ENCODE results near the gene KAZN.

Gene KAZN

DNA sequence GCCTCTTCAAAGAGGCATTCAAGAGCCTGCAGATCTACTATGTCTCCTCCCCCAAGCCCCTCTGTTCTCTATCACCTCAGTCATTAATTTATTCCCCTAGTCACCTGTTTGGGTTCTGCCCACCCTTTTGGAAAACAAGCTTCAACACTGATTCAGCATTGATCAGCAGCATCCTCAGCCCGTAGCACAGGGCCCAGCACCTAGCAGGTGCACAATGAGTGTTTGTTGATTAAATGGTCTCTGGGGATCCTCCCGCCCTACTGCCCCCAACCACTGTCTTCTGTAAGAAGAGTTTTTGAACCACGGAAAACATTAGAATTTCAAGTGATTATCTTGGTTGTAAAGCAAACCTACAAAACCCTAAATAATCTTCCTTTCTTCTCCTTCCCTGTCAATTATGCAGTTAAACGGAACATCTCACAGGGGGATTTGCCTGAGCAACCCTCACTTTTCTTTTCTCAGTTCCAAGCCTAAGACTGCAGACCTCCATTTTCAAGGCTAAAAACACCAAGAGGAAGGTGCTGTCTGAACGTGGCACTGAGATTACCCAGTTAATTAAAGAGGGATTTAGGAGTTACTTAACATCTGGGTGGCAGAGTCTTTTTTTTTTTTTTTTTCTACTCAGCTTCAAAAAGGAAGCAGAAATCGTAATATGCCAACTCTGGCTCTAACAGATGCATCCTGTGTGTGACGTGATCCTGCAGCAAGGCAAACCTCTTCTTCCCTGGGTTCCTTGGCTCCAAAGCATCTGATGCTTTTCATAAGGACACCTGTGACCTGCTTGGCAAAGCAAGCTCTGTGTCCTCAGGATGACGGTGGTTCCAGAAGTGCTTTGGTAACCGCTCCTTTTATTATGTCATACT, 163.0 kb downstream of the KAZN start:
- TF ChIP-seq, protein P1, sequence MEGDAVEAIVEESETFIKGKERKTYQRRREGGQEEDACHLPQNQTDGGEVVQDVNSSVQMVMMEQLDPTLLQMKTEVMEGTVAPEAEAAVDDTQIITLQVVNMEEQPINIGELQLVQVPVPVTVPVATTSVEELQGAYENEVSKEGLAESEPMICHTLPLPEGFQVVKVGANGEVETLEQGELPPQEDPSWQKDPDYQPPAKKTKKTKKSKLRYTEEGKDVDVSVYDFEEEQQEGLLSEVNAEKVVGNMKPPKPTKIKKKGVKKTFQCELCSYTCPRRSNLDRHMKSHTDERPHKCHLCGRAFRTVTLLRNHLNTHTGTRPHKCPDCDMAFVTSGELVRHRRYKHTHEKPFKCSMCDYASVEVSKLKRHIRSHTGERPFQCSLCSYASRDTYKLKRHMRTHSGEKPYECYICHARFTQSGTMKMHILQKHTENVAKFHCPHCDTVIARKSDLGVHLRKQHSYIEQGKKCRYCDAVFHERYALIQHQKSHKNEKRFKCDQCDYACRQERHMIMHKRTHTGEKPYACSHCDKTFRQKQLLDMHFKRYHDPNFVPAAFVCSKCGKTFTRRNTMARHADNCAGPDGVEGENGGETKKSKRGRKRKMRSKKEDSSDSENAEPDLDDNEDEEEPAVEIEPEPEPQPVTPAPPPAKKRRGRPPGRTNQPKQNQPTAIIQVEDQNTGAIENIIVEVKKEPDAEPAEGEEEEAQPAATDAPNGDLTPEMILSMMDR (conservative IDR thresholded peaks at IDR 0.05; ENCODE audit: low read depth, low read length) = no peak
- DNase-seq (ENCODE audit: low read depth) = no peak
- no peak overlapping the region for H3K4me3 ChIP-seq (ENCODE audit: low read depth, low read length)

DNA sequence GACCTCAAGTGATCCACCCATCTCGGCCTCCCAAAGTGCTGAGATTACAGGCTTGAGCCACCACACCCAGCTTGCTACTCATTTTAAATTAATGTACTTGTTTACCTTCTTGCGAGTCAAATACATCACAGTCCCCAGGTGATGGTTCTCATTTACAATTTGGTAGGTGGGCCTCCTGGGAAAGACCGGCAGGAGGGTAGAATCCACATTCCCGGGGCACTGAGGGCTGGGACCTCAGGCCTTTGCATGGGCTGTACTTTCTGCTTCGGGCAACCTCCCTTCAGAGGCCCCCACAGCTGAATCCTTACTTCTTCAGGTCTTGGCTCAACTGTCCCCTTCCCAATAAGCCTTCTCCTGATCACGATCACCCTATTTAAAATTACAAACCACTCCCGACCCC, 165.5 kb downstream of the KAZN start:
- no peak overlapping the region for H3K4me3 ChIP-seq (ENCODE audit: low read depth, low read length)
- no peak for DNase-seq (ENCODE audit: low read depth)
- TF ChIP-seq, protein P1 (conservative IDR thresholded peaks at IDR 0.05; ENCODE audit: low read depth, low read length) = no peak

DNA sequence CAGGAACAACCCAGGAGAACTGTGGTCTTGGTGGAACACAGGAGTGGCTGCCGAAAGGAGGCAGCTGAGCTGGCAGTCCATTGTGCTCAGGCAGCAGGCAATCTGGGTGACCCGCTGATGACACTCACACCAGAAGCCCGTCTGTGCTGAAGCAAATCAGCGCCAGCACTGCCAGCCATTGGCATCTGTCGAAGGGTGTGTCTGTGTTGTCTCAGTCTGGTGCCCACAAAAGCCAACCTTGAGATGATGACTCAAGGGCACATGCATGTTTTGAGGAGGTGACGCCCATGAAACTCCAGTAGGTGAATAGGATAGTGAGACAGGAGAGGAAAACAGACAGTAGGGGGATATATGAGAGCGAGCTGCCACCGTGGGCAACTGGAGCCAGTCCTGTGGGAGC, 167.3 kb downstream of the KAZN start:
- no peak overlapping the region for H3K4me3 ChIP-seq (ENCODE audit: low read depth, low read length)
- no peak for DNase-seq (ENCODE audit: low read depth)
- TF ChIP-seq, protein P1 (conservative IDR thresholded peaks at IDR 0.05; ENCODE audit: low read depth, low read length) = no peak

DNA sequence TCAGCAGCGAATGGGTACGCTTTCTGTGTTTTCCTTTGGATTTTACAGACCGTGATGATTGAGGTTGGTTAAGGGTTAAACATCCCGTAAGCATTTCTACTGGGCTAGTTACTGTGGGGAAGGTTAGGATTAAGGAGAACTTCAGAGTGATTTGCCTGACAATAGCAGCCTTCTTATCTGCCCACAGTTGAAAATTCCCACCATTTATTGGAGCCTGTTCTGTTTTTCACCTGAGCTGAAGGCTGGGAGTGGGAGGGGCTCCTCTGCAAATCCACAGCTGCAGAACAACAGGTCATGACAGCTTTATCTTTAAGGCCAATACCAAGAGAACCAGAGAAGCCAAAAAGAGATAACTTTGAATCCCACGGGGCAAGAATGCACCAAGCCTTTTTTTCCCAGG, 168.6 kb downstream of the KAZN start:
- no peak for DNase-seq (ENCODE audit: low read depth)
- TF ChIP-seq, protein P1 (conservative IDR thresholded peaks at IDR 0.05; ENCODE audit: low read depth, low read length) = no peak
- no peak overlapping the region for H3K4me3 ChIP-seq (ENCODE audit: low read depth, low read length)

DNA sequence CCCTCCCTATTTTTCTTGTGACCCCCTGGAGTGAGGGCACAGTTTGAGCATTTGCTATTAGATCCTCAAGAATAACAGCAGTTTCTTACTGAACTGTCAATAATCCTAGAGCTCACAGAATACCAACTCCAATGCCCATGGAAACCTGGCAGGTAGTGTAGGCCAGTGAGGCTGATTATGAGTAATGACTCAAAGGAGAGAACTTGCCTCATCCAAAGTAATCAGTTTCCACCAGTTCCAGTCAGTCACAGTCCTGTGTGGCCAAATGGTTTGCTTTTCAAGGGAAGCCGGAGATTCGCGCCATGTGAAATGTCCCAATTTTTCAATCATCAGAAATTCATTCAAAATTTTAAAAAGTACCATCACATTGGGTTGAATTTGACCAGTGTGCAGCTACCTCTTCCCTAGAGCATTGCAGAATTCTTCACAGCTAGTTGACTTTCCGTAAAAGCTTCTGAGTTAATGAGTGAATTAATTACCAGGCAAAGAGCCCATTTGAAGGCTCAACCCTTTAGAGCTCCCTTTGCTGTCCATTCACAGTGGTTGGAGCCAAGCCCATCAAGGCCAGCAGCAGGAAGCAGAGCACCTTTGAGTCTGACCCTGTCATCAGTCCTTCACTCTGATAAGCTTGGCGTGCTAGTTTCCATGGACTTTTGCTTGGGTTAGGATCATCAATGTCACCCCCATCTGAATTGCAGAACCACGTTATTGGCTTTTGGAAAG, 170.3 kb downstream of the KAZN start:
- no peak overlapping the region for H3K4me3 ChIP-seq (ENCODE audit: low read depth, low read length)
- DNase-seq (ENCODE audit: low read depth) = no peak
- TF ChIP-seq, protein P1 (conservative IDR thresholded peaks at IDR 0.05; ENCODE audit: low read depth, low read length) = no peak

- H3K4me3 ChIP-seq (ENCODE audit: low read depth, low read length) = no peak overlapping the region
- TF ChIP-seq, protein P1 (conservative IDR thresholded peaks at IDR 0.05; ENCODE audit: low read depth, low read length) = no peak
- DNase-seq (ENCODE audit: low read depth) = no peak
These were observed 171.2 kb downstream of the KAZN start for GRCh38 chr1:14769486-14770274.

Data from choroid plexus epithelial cell (primary cell).